Neural crest cell (in vitro differentiated cells): ENCODE data around the gene SORCS3. TPM values are rescaled to one million over a fixed set of nuclear protein-coding genes. Genes with fewer than 3 reads are reported as not detected.

Source experiments
- DNase-seq: peaks from one replicate; pipeline ENCODE4 v3.0.0; 2021; ENCODE audit warnings: low read depth, mixed read lengths, low spot score
- H3K27ac Mint-ChIP-seq: one replicate; pipeline ENCODE4 v1.8.0; 2021; ENCODE audit warnings: mild to moderate bottlenecking, mixed read lengths; ENCODE audit not compliant: unreplicated experiment
- H3K27me3 Mint-ChIP-seq: 2 replicates; pipeline ENCODE4 v1.8.0; 2021; ENCODE audit warnings: low read depth, mild to moderate bottlenecking, mixed read lengths
- H3K36me3 Mint-ChIP-seq: 2 replicates; pipeline ENCODE4 v1.8.0; 2021; ENCODE audit warnings: low read depth, mild to moderate bottlenecking, mixed read lengths
- H3K4me1 Mint-ChIP-seq: 2 replicates; pipeline ENCODE4 v1.8.0; 2021; ENCODE audit warnings: mixed read lengths
- H3K4me3 Mint-ChIP-seq: one replicate; pipeline ENCODE4 v1.8.0; 2021; ENCODE audit warnings: mild to moderate bottlenecking, mixed read lengths
- H3K9me3 Mint-ChIP-seq: 2 replicates; pipeline ENCODE4 v1.8.0; 2021; ENCODE audit warnings: mixed read lengths
- CTCF ChIP-seq: fragments of 200-600 bp; sonication (generic); conservative IDR thresholded peaks from 2 replicates; pipeline ENCODE4 v1.5.0; 2021; ENCODE audit warnings: antibody characterized with exemption, mild to moderate bottlenecking
- total RNA-seq: library from RNA; stranded (reverse); gene quantifications from 2 replicates; pipeline ENCODE4 v1.2.1, GENCODE V29; 2021

The SORCS3 gene
- total RNA-seq, 1 donor from 2014 or later = 3.3 TPM

- Mint-ChIP-seq H3K4me3 (no peak overlapping the region), H3K27ac (no peak overlapping the region)
- DNase-seq = no peak
Measured at GRCh38 chr10:104872691-104873090, 231.6 kb downstream of the SORCS3 start.

GRCh38 chr10:104873161-104873560 lies 232.1 kb downstream of the SORCS3 start:
- H3K4me3 Mint-ChIP-seq = no peak overlapping the region
- DNase-seq = no peak
- no peaks in the 10 kb centered on the region for H3K9me3 Mint-ChIP-seq
- peaks cover 11% of the 10 kb centered on the region for H3K4me1 Mint-ChIP-seq
- TF ChIP-seq CTCF = no peak
- H3K36me3 Mint-ChIP-seq = no peaks in the 10 kb centered on the region
- no peaks in the 10 kb centered on the region for H3K27me3 Mint-ChIP-seq
- H3K27ac Mint-ChIP-seq = no peak overlapping the region

More at GRCh38 chr10:104872691-104873090, 231.6 kb downstream of the SORCS3 start:
- no peaks in the 10 kb centered on the region for H3K27me3 Mint-ChIP-seq
- no peaks in the 10 kb centered on the region for H3K36me3 Mint-ChIP-seq
- TF ChIP-seq CTCF = no peak
- no peaks in the 10 kb centered on the region for H3K9me3 Mint-ChIP-seq
- peaks cover 11% of the 10 kb centered on the region for H3K4me1 Mint-ChIP-seq

- DNase-seq = no peak
- Mint-ChIP-seq H3K4me1 (peaks cover 11% of the 10 kb centered on the region), H3K36me3 (no peaks in the 10 kb centered on the region), H3K27ac (no peak overlapping the region), H3K9me3 (no peaks in the 10 kb centered on the region), H3K4me3 (no peak overlapping the region), H3K27me3 (peaks cover 2% of the 10 kb centered on the region)
- no peak for TF ChIP-seq CTCF
Measured at GRCh38 chr10:104875561-104875960, 234.5 kb downstream of the SORCS3 start.

GRCh38 chr10:104880624-104881398 lies 239.7 kb downstream of the SORCS3 start:
- Mint-ChIP-seq H3K27ac (no peak overlapping the region), H3K27me3 (peaks cover 15% of the 10 kb centered on the region), H3K9me3 (no peaks in the 10 kb centered on the region), H3K36me3 (no peaks in the 10 kb centered on the region), H3K4me1 (peaks cover 4% of the 10 kb centered on the region), H3K4me3 (no peak overlapping the region)
- TF ChIP-seq CTCF = no peak
- DNase-seq = no peak

- H3K27ac Mint-ChIP-seq = no peak overlapping the region
- peaks cover 4% of the 10 kb centered on the region for H3K4me1 Mint-ChIP-seq
- TF ChIP-seq CTCF = no peak
- H3K36me3 Mint-ChIP-seq = no peaks in the 10 kb centered on the region
- H3K27me3 Mint-ChIP-seq = peaks cover 15% of the 10 kb centered on the region
- DNase-seq = no peak
- no peak overlapping the region for H3K4me3 Mint-ChIP-seq
- no peaks in the 10 kb centered on the region for H3K9me3 Mint-ChIP-seq
Measured at GRCh38 chr10:104881740-104882139, 240.7 kb downstream of the SORCS3 start.
